GM19395 (cell line): Measurements from ENCODE around the gene PPL.
A peak's percentile ranks its signal among the peaks of the same experiment; 100 is the strongest.
"Not testable (repeated sequence)": the region's sequence is repeated elsewhere in the genome, so short reads cannot be mapped to it uniquely, and the experiment has no call there.

Source experiments
- ATAC-seq: cut with Tn5 transposase; IDR thresholded peaks from one replicate; pipeline ENCODE4 v1.9.1; 2021; ENCODE audit warnings: mild to moderate bottlenecking, moderate library complexity; ENCODE audit not compliant: unreplicated experiment

The PPL gene

GRCh38 chr16:4960579-4960978 lies 23.6 kb upstream of the PPL start:
- ATAC-seq, result no peak

- ATAC-seq, result no peak
Observed at GRCh38 chr16:4958510-4959438, 21.8 kb upstream of the PPL start.

- ATAC-seq, result peak; percentile 74
Observed at GRCh38 chr16:4957720-4958509, 21.0 kb upstream of the PPL start, which contains the start of gene SEC14L5. SEC14L5 (plus strand) TSS chr16:4958330; CDS start chr16:4959324, 994 bp downstream.

GRCh38 chr16:4957420-4957719 lies 20.4 kb upstream of the PPL start:
- no peak for ATAC-seq

- ATAC-seq, result no peak
Observed at GRCh38 chr16:4954714-4955113, 17.8 kb upstream of the PPL start.

GRCh38 chr16:4951583-4951982 lies 14.6 kb upstream of the PPL start:
- ATAC-seq, result not testable (repeated sequence)

GRCh38 chr16:4949986-4950385 lies 13.0 kb upstream of the PPL start:
- no peak for ATAC-seq

- no peak for ATAC-seq
Observed at GRCh38 chr16:4948903-4949766, 12.2 kb upstream of the PPL start.

GRCh38 chr16:4947722-4948503 lies 11.0 kb upstream of the PPL start:
- ATAC-seq, result no peak

- ATAC-seq, result no peak
Observed at GRCh38 chr16:4946917-4947316, 10.0 kb upstream of the PPL start.

- no peak for ATAC-seq
Observed at GRCh38 chr16:4945560-4946502, 8.9 kb upstream of the PPL start.

- no peak for ATAC-seq
Observed at GRCh38 chr16:4944333-4945281, 7.7 kb upstream of the PPL start.

- ATAC-seq, result no peak
Observed at GRCh38 chr16:4942481-4942880, 5.5 kb upstream of the PPL start.

GRCh38 chr16:4940719-4941118 lies 3.8 kb upstream of the PPL start:
- ATAC-seq, result no peak

- ATAC-seq, result no peak
Observed at GRCh38 chr16:4938683-4939030, 1.7 kb upstream of the PPL start.

GRCh38 chr16:4937782-4938682 lies 1.1 kb upstream of the PPL start:
- no peak for ATAC-seq
